HepG2 (cell line): ENCODE data around the gene TRERF1.

Experiments
- CBX5 ChIP-seq: sonication (generic); formaldehyde crosslinking; IDR thresholded peaks from 2 replicates; pipeline ENCODE4 v1.4.0; 2020; ENCODE audit warnings: missing genetic modification reagents, borderline replicate concordance
- CREB1 ChIP-seq, 2 experiments: fragments of 450-650 bp in 1 of 2; IDR thresholded peaks; 2 replicates each; pipeline ENCODE4 v1.6.1; 2016 to 2017; ENCODE audit warnings: control low read depth in 1 of 2, mild to moderate bottlenecking in 1 of 2, missing compliant biosample characterization in 1 of 2, missing genetic modification characterization in 1 of 2
- FOXK2 ChIP-seq: fragments of 450-650 bp; IDR thresholded peaks from 2 replicates; pipeline ENCODE4 v1.6.1; 2016
- KLF16 ChIP-seq, 2 experiments: sonication (generic) in 1 of 2; formaldehyde crosslinking in 1 of 2; IDR thresholded peaks; 2 replicates each; pipeline versions ENCODE4 v1.6.1 to v1.8.0; 2016 to 2023; ENCODE audit warnings: missing genetic modification reagents in 2 of 2, missing compliant biosample characterization in 1 of 2
- POLR2A ChIP-seq, 2 experiments: IDR thresholded peaks; 2 replicates each; pipeline ENCODE4 v1.6.1; 2011; ENCODE audit warnings: low read depth in 2 of 2, low read length in 2 of 2, mild to moderate bottlenecking in 1 of 2, moderate library complexity in 1 of 2; ENCODE audit not compliant: insufficient read depth in 1 of 2
- RAD21 ChIP-seq: fragments of 450-650 bp; formaldehyde crosslinking; IDR thresholded peaks from 2 replicates; pipeline ENCODE4 v1.5.0; 2020; ENCODE audit warnings: mild to moderate bottlenecking
- TF ChIP-seq, protein P1 (sequence below): IDR thresholded peaks from 2 replicates; pipeline ENCODE4 v1.6.1; 2012; ENCODE audit warnings: inconsistent platforms
- TF ChIP-seq, protein P2 (sequence below): sonication (generic); formaldehyde crosslinking; IDR thresholded peaks from 2 replicates; pipeline ENCODE4 v1.5.0; 2020; ENCODE audit warnings: mild to moderate bottlenecking, missing genetic modification reagents, moderate library complexity
- TF ChIP-seq, protein P3 (sequence below): sonication (generic); formaldehyde crosslinking; conservative IDR thresholded peaks from 2 replicates; pipeline ENCODE4 v1.4.0; 2020; ENCODE audit warnings: missing genetic modification reagents
- TF ChIP-seq, protein P4 (sequence below), 2 experiments: sonication (generic) in 1 of 2; formaldehyde crosslinking in 1 of 2; IDR thresholded peaks; 2 replicates each; pipeline versions ENCODE4 v1.5.1 to v1.6.1; 2011 to 2020; ENCODE audit warnings: borderline replicate concordance in 1 of 2, low read depth in 1 of 2, low read length in 1 of 2, mild to moderate bottlenecking in 1 of 2, missing genetic modification reagents in 1 of 2, moderate library complexity in 1 of 2

DNA sequence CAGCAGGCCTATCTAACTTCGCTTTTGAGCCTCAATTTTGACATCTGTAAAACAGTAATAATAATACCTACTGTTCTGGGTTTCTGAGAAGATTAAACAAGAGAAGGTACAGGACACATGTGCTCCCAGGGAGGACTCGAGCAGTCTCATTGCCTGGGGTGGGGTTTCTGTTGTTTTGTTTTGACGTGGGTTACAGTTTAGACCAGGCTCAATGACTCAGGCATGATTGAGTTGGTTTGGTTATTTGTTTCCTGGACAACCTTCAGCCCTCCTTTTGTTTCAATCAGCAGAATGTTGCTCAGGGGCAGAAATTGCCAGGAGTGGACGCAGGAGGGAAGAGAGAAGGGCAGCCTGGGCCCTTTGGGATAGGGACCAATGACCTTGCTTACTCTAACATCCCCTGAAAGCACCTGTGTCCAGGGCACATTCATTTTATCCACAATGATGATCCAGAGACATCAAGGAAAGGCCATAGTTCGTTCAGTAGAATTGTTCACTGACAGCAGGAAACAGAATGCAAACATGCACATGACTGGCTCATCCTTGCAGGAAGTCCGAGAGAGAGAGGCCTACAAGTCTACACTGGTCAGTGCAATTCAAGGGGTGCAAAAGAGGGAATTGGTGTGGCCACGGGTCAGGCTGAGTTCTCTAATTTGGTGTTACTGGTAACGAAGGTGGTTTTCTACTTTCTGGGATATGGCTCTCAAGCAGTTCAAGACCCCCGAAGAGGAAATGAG lies 159.6 kb downstream of the TRERF1 start:
- TF ChIP-seq POLR2A (IDR thresholded peaks at IDR 0.05; ENCODE audit: insufficient read depth in 1 of 2, low read depth in 2 of 2, low read length in 2 of 2) (no peak), RAD21 (CRISPR knock-in tag) (no peak), FOXK2 (no peak), CBX5 (no peak), KLF16 (CRISPR knock-in tag; IDR thresholded peaks at IDR 0.05) (no peak), CREB1 (IDR thresholded peaks at IDR 0.05) (no peak), CREB1 (CRISPR knock-in tag; IDR thresholded peaks at IDR 0.05) (no peak)
- TF ChIP-seq, protein P1, sequence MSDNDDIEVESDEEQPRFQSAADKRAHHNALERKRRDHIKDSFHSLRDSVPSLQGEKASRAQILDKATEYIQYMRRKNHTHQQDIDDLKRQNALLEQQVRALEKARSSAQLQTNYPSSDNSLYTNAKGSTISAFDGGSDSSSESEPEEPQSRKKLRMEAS = no peak
- TF ChIP-seq, protein P2, sequence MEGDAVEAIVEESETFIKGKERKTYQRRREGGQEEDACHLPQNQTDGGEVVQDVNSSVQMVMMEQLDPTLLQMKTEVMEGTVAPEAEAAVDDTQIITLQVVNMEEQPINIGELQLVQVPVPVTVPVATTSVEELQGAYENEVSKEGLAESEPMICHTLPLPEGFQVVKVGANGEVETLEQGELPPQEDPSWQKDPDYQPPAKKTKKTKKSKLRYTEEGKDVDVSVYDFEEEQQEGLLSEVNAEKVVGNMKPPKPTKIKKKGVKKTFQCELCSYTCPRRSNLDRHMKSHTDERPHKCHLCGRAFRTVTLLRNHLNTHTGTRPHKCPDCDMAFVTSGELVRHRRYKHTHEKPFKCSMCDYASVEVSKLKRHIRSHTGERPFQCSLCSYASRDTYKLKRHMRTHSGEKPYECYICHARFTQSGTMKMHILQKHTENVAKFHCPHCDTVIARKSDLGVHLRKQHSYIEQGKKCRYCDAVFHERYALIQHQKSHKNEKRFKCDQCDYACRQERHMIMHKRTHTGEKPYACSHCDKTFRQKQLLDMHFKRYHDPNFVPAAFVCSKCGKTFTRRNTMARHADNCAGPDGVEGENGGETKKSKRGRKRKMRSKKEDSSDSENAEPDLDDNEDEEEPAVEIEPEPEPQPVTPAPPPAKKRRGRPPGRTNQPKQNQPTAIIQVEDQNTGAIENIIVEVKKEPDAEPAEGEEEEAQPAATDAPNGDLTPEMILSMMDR = no peak
- TF ChIP-seq, protein P3, sequence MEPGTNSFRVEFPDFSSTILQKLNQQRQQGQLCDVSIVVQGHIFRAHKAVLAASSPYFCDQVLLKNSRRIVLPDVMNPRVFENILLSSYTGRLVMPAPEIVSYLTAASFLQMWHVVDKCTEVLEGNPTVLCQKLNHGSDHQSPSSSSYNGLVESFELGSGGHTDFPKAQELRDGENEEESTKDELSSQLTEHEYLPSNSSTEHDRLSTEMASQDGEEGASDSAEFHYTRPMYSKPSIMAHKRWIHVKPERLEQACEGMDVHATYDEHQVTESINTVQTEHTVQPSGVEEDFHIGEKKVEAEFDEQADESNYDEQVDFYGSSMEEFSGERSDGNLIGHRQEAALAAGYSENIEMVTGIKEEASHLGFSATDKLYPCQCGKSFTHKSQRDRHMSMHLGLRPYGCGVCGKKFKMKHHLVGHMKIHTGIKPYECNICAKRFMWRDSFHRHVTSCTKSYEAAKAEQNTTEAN (CRISPR knock-in tag) = no peak
- TF ChIP-seq, protein P4, sequence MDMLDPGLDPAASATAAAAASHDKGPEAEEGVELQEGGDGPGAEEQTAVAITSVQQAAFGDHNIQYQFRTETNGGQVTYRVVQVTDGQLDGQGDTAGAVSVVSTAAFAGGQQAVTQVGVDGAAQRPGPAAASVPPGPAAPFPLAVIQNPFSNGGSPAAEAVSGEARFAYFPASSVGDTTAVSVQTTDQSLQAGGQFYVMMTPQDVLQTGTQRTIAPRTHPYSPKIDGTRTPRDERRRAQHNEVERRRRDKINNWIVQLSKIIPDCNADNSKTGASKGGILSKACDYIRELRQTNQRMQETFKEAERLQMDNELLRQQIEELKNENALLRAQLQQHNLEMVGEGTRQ (IDR thresholded peaks at IDR 0.05; ENCODE audit: low read depth, low read length) = no peak
- TF ChIP-seq, protein P4 (CRISPR knock-in tag; IDR thresholded peaks at IDR 0.05; ENCODE audit: borderline replicate concordance) = no peak
